Peyer's patch (tissue), 4 donors: Measurements from ENCODE around the gene HDAC4.

Experiments
- POLR2A ChIP-seq, 2 donors: fragments of 450-650 bp; IDR thresholded peaks; one replicate each; pipeline ENCODE4 v1.5.1; 2017; ENCODE audit warnings: antibody characterized with exemption in 2 of 2, mild to moderate bottlenecking in 2 of 2, moderate library complexity in 2 of 2
- TF ChIP-seq, protein P1 (sequence below), 6 experiments: fragments of 450-650 bp in 4 of 6; fragments of 200-600 bp in 2 of 6; sonication (generic) in 1 of 6; IDR thresholded peaks; one replicate each; pipeline ENCODE4 v1.5.1; 2017 to 2019; ENCODE audit warnings: antibody characterized with exemption in 6 of 6, mild to moderate bottlenecking in 3 of 6, moderate library complexity in 1 of 6

GRCh38 chr2:239222312-239222660 lies 178.5 kb downstream of the HDAC4 start:
- TF ChIP-seq, protein P1, sequence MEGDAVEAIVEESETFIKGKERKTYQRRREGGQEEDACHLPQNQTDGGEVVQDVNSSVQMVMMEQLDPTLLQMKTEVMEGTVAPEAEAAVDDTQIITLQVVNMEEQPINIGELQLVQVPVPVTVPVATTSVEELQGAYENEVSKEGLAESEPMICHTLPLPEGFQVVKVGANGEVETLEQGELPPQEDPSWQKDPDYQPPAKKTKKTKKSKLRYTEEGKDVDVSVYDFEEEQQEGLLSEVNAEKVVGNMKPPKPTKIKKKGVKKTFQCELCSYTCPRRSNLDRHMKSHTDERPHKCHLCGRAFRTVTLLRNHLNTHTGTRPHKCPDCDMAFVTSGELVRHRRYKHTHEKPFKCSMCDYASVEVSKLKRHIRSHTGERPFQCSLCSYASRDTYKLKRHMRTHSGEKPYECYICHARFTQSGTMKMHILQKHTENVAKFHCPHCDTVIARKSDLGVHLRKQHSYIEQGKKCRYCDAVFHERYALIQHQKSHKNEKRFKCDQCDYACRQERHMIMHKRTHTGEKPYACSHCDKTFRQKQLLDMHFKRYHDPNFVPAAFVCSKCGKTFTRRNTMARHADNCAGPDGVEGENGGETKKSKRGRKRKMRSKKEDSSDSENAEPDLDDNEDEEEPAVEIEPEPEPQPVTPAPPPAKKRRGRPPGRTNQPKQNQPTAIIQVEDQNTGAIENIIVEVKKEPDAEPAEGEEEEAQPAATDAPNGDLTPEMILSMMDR (IDR thresholded peaks at IDR 0.05) = no peak
- no peak for TF ChIP-seq POLR2A (IDR thresholded peaks at IDR 0.05)
